VCaP (cell line): ENCODE measurements around the gene SPAG9.

Experiments used
- H3K27ac ChIP-seq: fragments of 450-650 bp; 2 replicates; pipeline ENCODE4 v1.5.1; 2017
- TF ChIP-seq, protein P1 (sequence below): fragments of 450-650 bp; conservative IDR thresholded peaks from 2 replicates; pipeline ENCODE4 v1.5.1; 2017; ENCODE audit warnings: mild to moderate bottlenecking, moderate library complexity

Gene SPAG9

DNA sequence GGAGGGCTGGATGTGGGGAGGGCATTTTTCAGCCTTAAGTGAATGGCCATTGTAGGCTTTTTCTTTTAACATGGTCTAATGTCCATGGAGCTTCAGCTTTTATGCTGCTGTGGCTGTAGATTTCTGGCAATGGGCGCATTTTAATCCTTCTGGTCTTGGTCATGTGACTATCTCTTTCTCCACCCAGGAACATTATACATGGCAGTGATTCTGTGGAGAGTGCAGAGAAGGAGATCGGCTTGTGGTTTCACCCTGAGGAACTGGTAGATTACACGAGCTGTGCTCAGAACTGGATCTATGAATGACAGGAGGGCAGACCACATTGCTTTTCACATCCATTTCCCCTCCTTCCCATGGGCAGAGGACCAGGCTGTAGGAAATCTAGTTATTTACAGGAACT, 40.9 kb upstream of the SPAG9 start:
- H3K27ac ChIP-seq: no peak overlapping the region
- TF ChIP-seq, protein P1, sequence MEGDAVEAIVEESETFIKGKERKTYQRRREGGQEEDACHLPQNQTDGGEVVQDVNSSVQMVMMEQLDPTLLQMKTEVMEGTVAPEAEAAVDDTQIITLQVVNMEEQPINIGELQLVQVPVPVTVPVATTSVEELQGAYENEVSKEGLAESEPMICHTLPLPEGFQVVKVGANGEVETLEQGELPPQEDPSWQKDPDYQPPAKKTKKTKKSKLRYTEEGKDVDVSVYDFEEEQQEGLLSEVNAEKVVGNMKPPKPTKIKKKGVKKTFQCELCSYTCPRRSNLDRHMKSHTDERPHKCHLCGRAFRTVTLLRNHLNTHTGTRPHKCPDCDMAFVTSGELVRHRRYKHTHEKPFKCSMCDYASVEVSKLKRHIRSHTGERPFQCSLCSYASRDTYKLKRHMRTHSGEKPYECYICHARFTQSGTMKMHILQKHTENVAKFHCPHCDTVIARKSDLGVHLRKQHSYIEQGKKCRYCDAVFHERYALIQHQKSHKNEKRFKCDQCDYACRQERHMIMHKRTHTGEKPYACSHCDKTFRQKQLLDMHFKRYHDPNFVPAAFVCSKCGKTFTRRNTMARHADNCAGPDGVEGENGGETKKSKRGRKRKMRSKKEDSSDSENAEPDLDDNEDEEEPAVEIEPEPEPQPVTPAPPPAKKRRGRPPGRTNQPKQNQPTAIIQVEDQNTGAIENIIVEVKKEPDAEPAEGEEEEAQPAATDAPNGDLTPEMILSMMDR: no peak

DNA sequence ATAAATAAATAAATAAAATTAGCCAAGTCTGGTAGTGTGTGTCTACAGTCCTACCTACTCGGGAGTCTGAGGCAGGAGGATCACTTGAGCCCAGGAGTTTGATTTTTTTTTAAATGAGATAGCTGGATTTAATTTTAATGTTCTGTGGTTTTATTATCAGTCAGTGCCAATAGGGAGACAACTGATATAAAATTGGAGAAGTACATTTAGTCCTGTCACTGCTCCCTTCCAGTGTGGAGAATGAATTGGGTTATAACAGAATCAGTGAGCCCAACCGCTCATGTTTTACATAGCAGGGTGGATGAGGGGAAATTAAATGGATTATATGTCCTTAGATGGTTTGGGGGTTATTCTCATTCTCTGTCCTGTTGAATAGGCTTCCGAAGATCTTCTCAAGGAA, 38.9 kb upstream of the SPAG9 start:
- TF ChIP-seq, protein P1: no peak
- H3K27ac ChIP-seq: no peak overlapping the region

DNA sequence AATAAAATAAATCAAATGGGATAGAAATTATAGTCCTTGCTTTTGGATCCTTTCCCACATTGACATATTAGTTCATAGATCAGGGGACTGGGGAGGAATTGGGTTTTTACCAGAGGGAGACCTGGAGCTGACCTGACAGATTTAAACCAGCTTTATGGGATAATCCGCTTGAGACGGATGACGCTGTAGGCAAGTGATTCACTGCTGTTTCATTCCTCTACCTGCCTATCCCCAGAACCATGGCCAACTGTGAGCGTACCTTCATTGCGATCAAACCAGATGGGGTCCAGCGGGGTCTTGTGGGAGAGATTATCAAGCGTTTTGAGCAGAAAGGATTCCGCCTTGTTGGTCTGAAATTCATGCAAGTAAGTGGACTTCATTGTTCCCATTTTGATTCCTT, 34.7 kb upstream of the SPAG9 start:
- TF ChIP-seq, protein P1: no peak
- H3K27ac ChIP-seq: peak overlapping the region; percentile 87; the same call in 1 of the 2 replicates

DNA sequence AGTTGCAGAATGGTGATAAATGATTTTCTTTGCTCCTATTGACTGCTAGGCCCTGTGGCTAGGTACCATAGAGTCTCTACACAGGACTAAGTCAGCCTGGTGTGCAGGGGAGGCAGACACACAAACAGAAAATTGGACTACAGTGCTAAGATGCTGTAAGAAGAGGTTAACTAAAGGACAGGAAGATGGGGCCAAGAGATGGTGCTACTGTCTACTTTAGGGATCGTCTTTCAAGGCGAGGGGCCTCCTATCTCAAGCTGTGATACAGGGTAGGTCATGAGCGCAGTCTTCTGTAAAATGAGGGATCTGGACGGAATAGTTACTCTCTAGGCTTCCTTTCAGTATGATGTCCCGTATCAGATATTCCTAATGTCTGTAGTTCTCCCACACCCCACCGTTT, 33.5 kb upstream of the SPAG9 start:
- peak overlapping the region; percentile 87 for H3K27ac ChIP-seq
- TF ChIP-seq, protein P1: no peak

DNA sequence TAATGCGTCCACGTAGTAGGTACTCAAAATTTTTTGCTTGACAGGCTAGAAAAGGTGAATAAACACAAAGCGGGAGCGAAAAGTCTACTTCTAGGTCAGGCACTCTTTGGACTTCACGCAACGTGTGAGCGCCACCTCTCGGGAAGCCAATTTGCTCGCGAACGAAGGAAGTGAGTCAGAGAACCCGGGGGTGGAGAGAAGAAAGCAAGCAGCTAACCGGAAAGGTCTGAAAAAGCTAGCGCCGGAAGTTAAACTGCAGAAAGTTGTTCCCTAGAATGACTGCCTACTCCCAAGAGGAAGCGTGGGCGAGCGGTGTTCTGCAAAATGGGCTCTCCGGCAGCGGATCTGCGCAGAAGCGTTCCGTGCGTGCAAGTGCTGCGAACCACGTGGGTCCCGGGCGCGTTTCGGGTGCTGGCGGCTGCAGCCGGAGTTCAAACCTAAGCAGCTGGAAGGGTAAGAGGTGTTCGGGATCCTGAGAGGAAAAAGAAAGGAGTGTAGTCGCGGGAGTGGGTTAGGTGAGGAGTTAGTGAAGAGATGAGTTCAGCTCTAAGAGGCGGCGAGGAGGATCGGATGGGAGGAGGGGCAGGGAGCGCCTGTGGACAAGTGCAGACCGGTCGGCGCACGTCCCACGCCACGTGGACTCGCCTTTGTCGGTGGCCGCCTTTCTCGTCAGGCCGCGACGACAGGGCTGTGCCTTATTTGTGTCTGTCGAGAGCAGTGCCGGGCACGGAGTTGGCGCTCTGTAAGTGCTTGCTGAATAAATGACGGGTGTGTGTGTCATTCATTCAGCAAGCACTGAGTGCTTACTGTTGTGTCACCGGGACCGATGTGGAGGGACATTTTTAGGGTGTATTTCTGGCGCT, 32.8 kb upstream of the SPAG9 start, which contains the start of gene NME1:
TSS of gene NME1 (plus strand) at position 350 of the 863 bp plus-strand sequence. CDS start 2,096 bp downstream, outside the sequence.
- peak within 1 kb of the TSS; percentile 87 for H3K27ac ChIP-seq
- TF ChIP-seq, protein P1: peak; percentile 92

DNA sequence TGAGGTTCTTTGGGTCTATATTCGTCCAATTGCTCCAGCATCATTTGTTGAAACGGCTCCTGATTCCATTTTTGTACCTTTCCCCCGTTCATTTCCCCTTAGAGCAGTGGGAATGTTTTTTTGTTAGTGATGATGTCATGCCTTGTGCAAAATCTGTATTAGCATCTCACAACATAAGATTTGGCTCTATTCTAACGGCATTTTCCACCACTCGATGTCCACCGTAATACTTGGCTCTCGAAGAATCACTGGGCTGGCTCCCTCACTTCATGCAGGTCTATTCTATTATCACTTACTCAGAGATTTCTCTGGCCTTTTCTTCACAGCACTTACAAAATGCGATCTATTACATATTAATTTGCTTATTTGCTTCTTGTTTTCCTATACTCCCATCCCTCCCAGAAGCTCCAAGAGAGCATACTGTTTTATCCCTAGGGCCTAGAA, 32.1 kb upstream of the SPAG9 start:
- TF ChIP-seq, protein P1: no peak

DNA sequence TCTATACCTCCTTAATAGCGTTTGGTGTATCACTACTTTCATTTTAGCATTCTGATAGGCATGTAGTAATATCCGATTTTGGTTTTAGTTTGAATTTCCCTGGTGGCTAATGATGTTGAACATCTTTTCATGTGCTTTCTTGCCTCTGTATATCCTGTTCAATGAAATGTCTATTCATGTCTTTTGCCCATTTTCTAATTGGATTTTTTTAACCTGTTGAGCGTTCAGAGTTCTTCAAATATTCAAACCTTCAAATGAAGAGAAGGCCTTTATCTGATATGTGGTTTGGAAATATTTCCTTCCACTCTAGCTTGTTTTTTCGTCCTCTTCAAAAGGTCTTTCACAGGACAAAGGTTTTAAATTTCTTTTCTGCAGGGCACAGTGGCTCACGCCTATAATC, 30.3 kb upstream of the SPAG9 start:
- TF ChIP-seq, protein P1: no peak
- H3K27ac ChIP-seq: no peak overlapping the region

More for the DNA sequence above, 32.1 kb upstream of the SPAG9 start:
- peak overlapping the region; percentile 87 for H3K27ac ChIP-seq
